ENCODE measurements around the gene KANK4.

KANK4 gene

GRCh38 chr1:62355095-62355494, 35.9 kb upstream of the KANK4 start:
- Histone ChIP-seq H3K9me2 (replicated peaks; ENCODE audit: insufficient read depth, low read length) (no peaks in the 10 kb centered on the region), H3K4me2 (ENCODE audit: low read depth, low read length, poor library complexity, severe bottlenecking) (no peak overlapping the region), H4K20me1 (ENCODE audit: low read depth, low read length) (no peaks in the 10 kb centered on the region), H3K27me3 (ENCODE audit: low read length) (no peaks in the 10 kb centered on the region), H3K36me3 (ENCODE audit: low read length) (no peaks in the 10 kb centered on the region), H3K9me3 (ENCODE audit: insufficient read depth, low read length) (no peaks in the 10 kb centered on the region), H3F3A (ENCODE audit: insufficient read depth) (no peaks in the 10 kb centered on the region), H3K9ac (ENCODE audit: low read length) (no peak overlapping the region), H3K4me3 (ENCODE audit: insufficient read depth, low read length, poor library complexity, severe bottlenecking) (no peak overlapping the region), H2AFZ (ENCODE audit: low read depth, low read length, severe bottlenecking) (no peak overlapping the region), H3K27ac (ENCODE audit: low read depth, low read length) (no peak overlapping the region), H3K79me2 (ENCODE audit: insufficient read depth, low read length) (no peaks in the 10 kb centered on the region)
- TF ChIP-seq EZH2phosphoT487 (conservative IDR thresholded peaks at IDR 0.05; ENCODE audit: low read length), result no peak
- TF ChIP-seq CTCF (IDR thresholded peaks at IDR 0.05; ENCODE audit: insufficient read depth, low read length, poor library complexity, severe bottlenecking), result no peak

- Histone ChIP-seq H3K27ac (ENCODE audit: low read depth, low read length) (no peak overlapping the region), H3F3A (ENCODE audit: insufficient read depth) (no peaks in the 10 kb centered on the region), H3K79me2 (ENCODE audit: insufficient read depth, low read length) (no peaks in the 10 kb centered on the region), H3K9me3 (ENCODE audit: insufficient read depth, low read length) (no peaks in the 10 kb centered on the region), H3K36me3 (ENCODE audit: low read length) (no peaks in the 10 kb centered on the region), H3K9me2 (replicated peaks; ENCODE audit: insufficient read depth, low read length) (no peaks in the 10 kb centered on the region), H4K20me1 (ENCODE audit: low read depth, low read length) (no peaks in the 10 kb centered on the region), H3K4me3 (ENCODE audit: insufficient read depth, low read length, poor library complexity, severe bottlenecking) (no peak overlapping the region), H2AFZ (ENCODE audit: low read depth, low read length, severe bottlenecking) (no peak overlapping the region), H3K9ac (ENCODE audit: low read length) (no peak overlapping the region), H3K4me2 (ENCODE audit: low read depth, low read length, poor library complexity, severe bottlenecking) (no peak overlapping the region), H3K27me3 (ENCODE audit: low read length) (no peaks in the 10 kb centered on the region)
- no peak for TF ChIP-seq EZH2phosphoT487 (conservative IDR thresholded peaks at IDR 0.05; ENCODE audit: low read length)
- TF ChIP-seq CTCF (IDR thresholded peaks at IDR 0.05; ENCODE audit: insufficient read depth, low read length, poor library complexity, severe bottlenecking), result no peak
Measured at GRCh38 chr1:62353853-62354252, 34.6 kb upstream of the KANK4 start.

- no peaks in the 10 kb centered on the region for H3K9me2 ChIP-seq (replicated peaks; ENCODE audit: insufficient read depth, low read length)
- H3K27ac ChIP-seq (ENCODE audit: low read depth, low read length), result no peak overlapping the region
- H3K36me3 ChIP-seq (ENCODE audit: low read length), result no peaks in the 10 kb centered on the region
- no peak overlapping the region for H2AFZ ChIP-seq (ENCODE audit: low read depth, low read length, severe bottlenecking)
- no peaks in the 10 kb centered on the region for H3K79me2 ChIP-seq (ENCODE audit: insufficient read depth, low read length)
- no peak overlapping the region for H3K9ac ChIP-seq (ENCODE audit: low read length)
- no peaks in the 10 kb centered on the region for H3K27me3 ChIP-seq (ENCODE audit: low read length)
- no peak overlapping the region for H3K4me3 ChIP-seq (ENCODE audit: insufficient read depth, low read length, poor library complexity, severe bottlenecking)
- H3K4me2 ChIP-seq (ENCODE audit: low read depth, low read length, poor library complexity, severe bottlenecking), result no peak overlapping the region
- H3F3A ChIP-seq (ENCODE audit: insufficient read depth), result no peaks in the 10 kb centered on the region
- H3K9me3 ChIP-seq (ENCODE audit: insufficient read depth, low read length), result no peaks in the 10 kb centered on the region
- TF ChIP-seq CTCF (IDR thresholded peaks at IDR 0.05; ENCODE audit: insufficient read depth, low read length, poor library complexity, severe bottlenecking), result no peak
- TF ChIP-seq EZH2phosphoT487 (conservative IDR thresholded peaks at IDR 0.05; ENCODE audit: low read length), result no peak
- H4K20me1 ChIP-seq (ENCODE audit: low read depth, low read length), result no peaks in the 10 kb centered on the region
Measured at GRCh38 chr1:62352387-62352786, 33.2 kb upstream of the KANK4 start.

Measured in SU-DHL-6 (cell line).